SK-N-SH (cell line): ENCODE data around the gene LAMB1. TPM values are rescaled to one million over a fixed set of nuclear protein-coding genes. Genes with fewer than 3 reads are reported as not detected.

Experiments
- CTCF ChIA-PET: fragments of 300-600, 350-600 bp; formaldehyde crosslinking; extraction: SDS; loops from one replicate; lab custom pipeline; 2021; lab: Yijun Ruan, JAX
- POLR2A ChIA-PET: fragments of 350-600 bp; sonication (Branson Sonifier 250); formaldehyde crosslinking; extraction: SDS; loops from one replicate; lab custom pipeline; 2020; ENCODE audit warnings: antibody characterized with exemption, inconsistent platforms; lab: Yijun Ruan, JAX
- DNase-seq: peaks from one replicate; pipeline ENCODE4 v3.0.0; 2012
- H2AFZ ChIP-seq: fragments of 200-600 bp; sonication (generic); 2 replicates; pipeline ENCODE4 v1.8.1; 2016; ENCODE audit warnings: antibody characterized with exemption, mild to moderate bottlenecking, low read depth
- H3F3A ChIP-seq: fragments of 200-600 bp; sonication (generic); replicated peaks from 2 replicates; pipeline ENCODE3; 2016; ENCODE audit warnings: antibody characterized with exemption, mild to moderate bottlenecking; ENCODE audit not compliant: insufficient read depth
- H3K27ac ChIP-seq, 2 experiments: fragments of 200-500 bp in 1 of 2; fragments of 200-600 bp in 1 of 2; sonication (Bioruptor generic) in 1 of 2; sonication (generic), shearing (Covaris generic) in 1 of 2; 2 replicates each; pipeline versions ENCODE4 v1.5.1 to v1.6.1; 2014 to 2016; ENCODE audit warnings: low read depth in 2 of 2, inconsistent platforms in 1 of 2, low read length in 1 of 2, mild to moderate bottlenecking in 1 of 2, mixed read lengths in 1 of 2
- H3K27me3 ChIP-seq: fragments of 200-600 bp; sonication (generic), shearing (Covaris generic); 2 replicates; pipeline ENCODE4 v1.6.1; 2016; ENCODE audit warnings: mixed run types; ENCODE audit not compliant: insufficient read depth
- H3K36me3 ChIP-seq, 2 experiments: fragments of 200-500 bp in 1 of 2; fragments of 200-600 bp in 1 of 2; sonication (Bioruptor generic) in 1 of 2; sonication (generic) in 1 of 2; replicated peaks in 1 of 2; 2 replicates each; pipeline versions ENCODE3 to v1.5.1; 2014 to 2016; ENCODE audit warnings: low read length in 1 of 2, mild to moderate bottlenecking in 1 of 2; ENCODE audit not compliant: insufficient read depth in 2 of 2, control insufficient read depth in 1 of 2
- H3K4me1 ChIP-seq, 2 experiments: fragments of 200-500 bp in 1 of 2; fragments of 200-600 bp in 1 of 2; sonication (Bioruptor generic) in 1 of 2; sonication (generic), shearing (Covaris generic) in 1 of 2; 2 replicates each; pipeline versions ENCODE4 v1.5.1 to v1.6.1; 2014 to 2016; ENCODE audit warnings: low read depth in 1 of 2, low read length in 1 of 2, mixed run types in 1 of 2; ENCODE audit not compliant: insufficient read depth in 2 of 2, control insufficient read depth in 1 of 2
- H3K4me2 ChIP-seq: fragments of 200-600 bp; sonication (generic), shearing (Covaris generic); 2 replicates; pipeline ENCODE4 v1.6.1; 2017; ENCODE audit warnings: mixed run types
- H3K4me3 ChIP-seq, 2 experiments: fragments of 200-500 bp in 1 of 2; fragments of 200-600 bp in 1 of 2; sonication (Bioruptor generic) in 1 of 2; sonication (generic), shearing (Covaris generic) in 1 of 2; 2 replicates each; pipeline versions ENCODE4 v1.5.1 to v1.8.1; 2014 to 2016; ENCODE audit warnings: low read depth in 2 of 2, inconsistent platforms in 1 of 2, low read length in 1 of 2, mild to moderate bottlenecking in 1 of 2, mixed read lengths in 1 of 2, moderate library complexity in 1 of 2
- H3K79me2 ChIP-seq: fragments of 200-600 bp; sonication (generic); 2 replicates; pipeline ENCODE4 v1.8.1; 2017; ENCODE audit warnings: mild to moderate bottlenecking; ENCODE audit not compliant: insufficient read depth
- H3K9ac ChIP-seq: fragments of 200-600 bp; sonication (generic); 2 replicates; pipeline ENCODE4 v1.6.1; 2017; ENCODE audit warnings: mixed run types
- H3K9me2 ChIP-seq: fragments of 200-600 bp; sonication (generic); 2 replicates; pipeline ENCODE4 v1.6.1; 2017; ENCODE audit warnings: mixed run types
- H3K9me3 ChIP-seq: fragments of 200-600 bp; sonication (generic); 2 replicates; pipeline ENCODE4 v1.6.1; 2017; ENCODE audit warnings: mixed run types, mild to moderate bottlenecking, moderate library complexity
- H4K20me1 ChIP-seq: fragments of 200-600 bp; sonication (generic); 2 replicates; pipeline ENCODE4 v1.6.1; 2017; ENCODE audit warnings: mild to moderate bottlenecking, mixed run types; ENCODE audit not compliant: insufficient read depth
- EP300 ChIP-seq, 2 experiments: IDR thresholded peaks; 2 replicates each; pipeline versions ENCODE4 v1.4.0 to v1.6.1; 2012; ENCODE audit warnings: borderline replicate concordance in 1 of 2, low read depth in 1 of 2, low read length in 1 of 2
- EZH2phosphoT487 ChIP-seq: fragments of 200-600 bp; sonication (generic); IDR thresholded peaks from 2 replicates; pipeline ENCODE4 v1.6.1; 2017; ENCODE audit warnings: low read depth, mixed run types, mild to moderate bottlenecking, antibody characterized with exemption, moderate library complexity, borderline replicate concordance
- FOSL2 ChIP-seq: IDR thresholded peaks from 2 replicates; pipeline ENCODE4 v1.4.0; 2012; ENCODE audit warnings: low read depth, mild to moderate bottlenecking, moderate library complexity, borderline replicate concordance
- GATA2 ChIP-seq: sonication (generic); formaldehyde crosslinking; IDR thresholded peaks from 2 replicates; pipeline ENCODE4 v1.5.0; 2020; ENCODE audit warnings: mild to moderate bottlenecking, missing genetic modification reagents
- JUND ChIP-seq: IDR thresholded peaks from 2 replicates; pipeline ENCODE4 v1.4.0; 2012
- MAX ChIP-seq: IDR thresholded peaks from 2 replicates; pipeline ENCODE4 v1.4.0; 2012; ENCODE audit warnings: low read depth
- MEF2A ChIP-seq: IDR thresholded peaks from 2 replicates; pipeline ENCODE4 v1.4.0; 2012; ENCODE audit warnings: low read depth, borderline replicate concordance
- MXI1 ChIP-seq: IDR thresholded peaks from 2 replicates; pipeline ENCODE4 v1.6.1; 2012; ENCODE audit warnings: mild to moderate bottlenecking, low read depth, low read length, improper control_type of control experiment
- NFIC ChIP-seq: IDR thresholded peaks from 2 replicates; pipeline ENCODE4 v1.4.0; 2012; ENCODE audit warnings: borderline replicate concordance
- NRF1 ChIP-seq: IDR thresholded peaks from 2 replicates; pipeline ENCODE4 v1.6.1; 2012; ENCODE audit warnings: low read depth, mild to moderate bottlenecking, low read length
- PBX3 ChIP-seq: IDR thresholded peaks from 2 replicates; pipeline ENCODE4; 2012
- POLR2AphosphoS5 ChIP-seq: IDR thresholded peaks from 2 replicates; pipeline ENCODE4 v1.6.1; 2012; ENCODE audit warnings: low read depth, low read length
- RAD21 ChIP-seq: IDR thresholded peaks from 2 replicates; pipeline ENCODE4 v1.6.1; 2012; ENCODE audit warnings: mild to moderate bottlenecking, low read length
- REST ChIP-seq: IDR thresholded peaks from 2 replicates; pipeline ENCODE4 v1.6.1; 2012; ENCODE audit warnings: mild to moderate bottlenecking, low read depth, low read length, moderate library complexity
- RFX5 ChIP-seq: IDR thresholded peaks from 2 replicates; pipeline ENCODE4 v1.6.1; 2012; ENCODE audit warnings: mild to moderate bottlenecking, improper control_type of control experiment, low read length
- RXRA ChIP-seq: IDR thresholded peaks from 2 replicates; pipeline ENCODE4 v1.4.0; 2012; ENCODE audit warnings: low read depth, mild to moderate bottlenecking, borderline replicate concordance
- SIN3A ChIP-seq: IDR thresholded peaks from 2 replicates; pipeline ENCODE4 v1.6.1; 2012; ENCODE audit warnings: low read depth, mild to moderate bottlenecking, low read length, moderate library complexity, borderline replicate concordance
- TCF12 ChIP-seq: IDR thresholded peaks from 2 replicates; pipeline ENCODE4 v1.4.0; 2012
- TEAD4 ChIP-seq: IDR thresholded peaks from 2 replicates; pipeline ENCODE4 v1.4.0; 2012; ENCODE audit warnings: mild to moderate bottlenecking, borderline replicate concordance; ENCODE audit not compliant: insufficient read depth
- USF1 ChIP-seq: IDR thresholded peaks from 2 replicates; pipeline ENCODE4 v1.4.0; 2012; ENCODE audit warnings: low read depth, borderline replicate concordance
- USF2 ChIP-seq: fragments of 150-350 bp; IDR thresholded peaks from 2 replicates; pipeline ENCODE4 v1.6.1; 2017; ENCODE audit warnings: antibody characterized with exemption, low read length, low read depth, borderline replicate concordance
- YY1 ChIP-seq: IDR thresholded peaks from 2 replicates; pipeline ENCODE4 v1.4.0; 2012; ENCODE audit warnings: low read depth, mild to moderate bottlenecking
- ZBTB33 ChIP-seq: IDR thresholded peaks from 2 replicates; pipeline ENCODE4 v1.4.0; 2012; ENCODE audit warnings: low read depth, borderline replicate concordance
- WGBS: methylation state at CpG from one replicate; pipeline ENCODE4 v1.1.6; 2017; ENCODE audit warnings: low lambda C conversion rate; 5-methylcytosine and 5-hydroxymethylcytosine counted together
- polyA plus RNA-seq, 3 experiments: library from polyadenylated mRNA; depleted of rRNA; stranded (reverse); fragments of >200 nt; gene quantifications; 2 replicates each; pipeline ENCODE4 v1.2.3, GENCODE V29; 2012

Gene LAMB1
- polyA plus RNA-seq, 1 of the 3 experiments (the other 2 are of a cell fraction), result 435 TPM

- Histone ChIP-seq H3K36me3 (peaks cover 69 to 96% of the 10 kb centered on the region in 2 experiments), H3K9me2 (no peaks in the 10 kb centered on the region)
- POLR2A ChIA-PET, result no interaction called here
- no peak for DNase-seq
- TF ChIP-seq TCF12, result peak; percentile 87
- peak; percentile 69; the same call in 1 of the 2 replicates for TF ChIP-seq PBX3
- no peak for TF ChIP-seq RAD21
- TF ChIP-seq REST, result no peak
- TF ChIP-seq POLR2AphosphoS5, result peak; percentile 72
- no peak for TF ChIP-seq NRF1
- peak; percentile 64; the same call in 1 of the 2 replicates for TF ChIP-seq TEAD4
- TF ChIP-seq USF2, result no peak
- TF ChIP-seq USF1, result no peak
- TF ChIP-seq FOSL2, result peak; percentile 89
- TF ChIP-seq RFX5, result no peak
- 0 out of 2 replicates have a peak, but pooled peaks have one; percentile 60 for TF ChIP-seq ZBTB33
- peak; percentile 59; the same call in 1 of the 2 replicates for TF ChIP-seq NFIC
- TF ChIP-seq JUND, result peak; percentile 78
- peak in 1 of 2 experiments; percentile 85; a peak in 2 of 4 replicates for TF ChIP-seq EP300 (IDR thresholded peaks at IDR 0.05; ENCODE audit: borderline replicate concordance in 1 of 2, low read depth in 1 of 2, low read length in 1 of 2)
- TF ChIP-seq SIN3A, result peak; percentile 63; the same call in 1 of the 2 replicates
- TF ChIP-seq RXRA, result no peak
- TF ChIP-seq EZH2phosphoT487, result no peak
- TF ChIP-seq GATA2 (CRISPR knock-in tag), result no peak
- TF ChIP-seq MXI1, result no peak
- no peak for TF ChIP-seq MAX
- peak; percentile 40; the same call in 1 of the 2 replicates for TF ChIP-seq YY1
- no peak; the same call in 1 of the 2 replicates for TF ChIP-seq MEF2A
- TF ChIP-seq, all 33 proteins: peak for 11
- Histone ChIP-seq H4K20me1 (no peaks in the 10 kb centered on the region), H3K4me1 (peaks cover 67 to 81% of the 10 kb centered on the region in 2 experiments), H3K4me2 (peak overlapping the region; percentile 22; the same call in 1 of the 2 replicates), H3K4me3 (no peak overlapping the region), H3K9ac (peak overlapping the region; percentile 26; the same call in 1 of the 2 replicates), H2AFZ (no peak overlapping the region), H3K27me3 (no peaks in the 10 kb centered on the region), H3K27ac (peak overlapping the region; percentile 94 to 98), H3K9me3 (no peaks in the 10 kb centered on the region), H3F3A (peaks cover 90% of the 10 kb centered on the region), H3K79me2 (peaks cover 38% of the 10 kb centered on the region)
- WGBS, result 68% methylated on average over 8 of the region's 8 CpGs
- CTCF ChIA-PET, result interaction anchor here (0.9 to 4.5 kb wide), 5 partner anchors 11 to 211 kb away, joined by 3 to 25 read pairs (median 3); no protein-coding TSS in a partner anchor
Measured at GRCh38 chr7:107934991-107935770, 67.8 kb downstream of the LAMB1 start.
